GM23338 (cell line): ENCODE results near the gene COL4A2. TPM values are rescaled to one million over a fixed set of nuclear protein-coding genes. Genes with fewer than 3 reads are reported as not detected.

Source experiments
- ETS1 ChIP-seq: IDR thresholded peaks from 2 replicates; pipeline ENCODE4 v1.6.1; 2016; ENCODE audit warnings: antibody characterized with exemption
- REST ChIP-seq: IDR thresholded peaks from one replicate; pipeline ENCODE4 v1.6.1; 2018; ENCODE audit warnings: antibody characterized with exemption; ENCODE audit not compliant: unreplicated experiment
- ZNF462 ChIP-seq: fragments of 250-450 bp; sonication (Bioruptor Pico); IDR thresholded peaks from 2 replicates; pipeline ENCODE4 v1.5.0; 2020; ENCODE audit warnings: mild to moderate bottlenecking, moderate library complexity
- polyA plus RNA-seq: library from polyadenylated mRNA; unstranded; fragments of >200 nt; fragmentation: Nextera tagmentation; extraction: Ambion mirVana; gene quantifications from 2 replicates; pipeline ENCODE4 v1.2.1, GENCODE V29; 2016
- total RNA-seq: library from RNA; depleted of rRNA; stranded (reverse); fragments of >200 nt; shearing (Covaris generic); gene quantifications from 2 replicates; pipeline ENCODE4 v1.2.3, GENCODE V29; 2014

The COL4A2 gene
- total and polyA plus RNA-seq, 2 experiments from 2014 or later = 37.4 to 131 TPM

- no peak for TF ChIP-seq ZNF462 (CRISPR knock-in tag)
- no peak for TF ChIP-seq ETS1
- no peak for TF ChIP-seq REST
Measured at GRCh38 chr13:110430391-110431336, 123.6 kb downstream of the COL4A2 start (continued).
